Lower lobe of right lung (tissue), 2 donors: ENCODE data around the gene CCDC90B. TPM values are rescaled to one million over a fixed set of nuclear protein-coding genes. Genes with fewer than 3 reads are reported as not detected.
"Not testable (repeated sequence)": the region's sequence is repeated elsewhere in the genome, so short reads cannot be mapped to it uniquely, and the experiment has no call there.

ENCODE experiments used
- ATAC-seq, 2 donors: fragments of 200-7000 bp; cut with Tn5 transposase; one replicate each; pipeline ENCODE4 v1.9.1; 2020 to 2022; ENCODE audit warnings: mild to moderate bottlenecking in 2 of 2, moderate library complexity in 2 of 2
- DNase-seq: peaks from one replicate; pipeline ENCODE4 v3.0.0-alpha.2; 2020
- H3K27ac ChIP-seq: fragments of 200-600 bp; one replicate; pipeline ENCODE4 v1.8.0; 2022
- H3K27me3 ChIP-seq: fragments of 200-600 bp; one replicate; pipeline ENCODE4 v1.8.0; 2022; ENCODE audit warnings: low read depth
- H3K36me3 ChIP-seq: fragments of 200-600 bp; one replicate; pipeline ENCODE4 v1.8.0; 2022; ENCODE audit warnings: mild to moderate bottlenecking
- H3K4me1 ChIP-seq: fragments of 200-600 bp; one replicate; pipeline ENCODE4 v1.8.0; 2022
- H3K4me3 ChIP-seq: fragments of 200-600 bp; one replicate; pipeline ENCODE4 v1.8.0; 2022; ENCODE audit warnings: mild to moderate bottlenecking
- H3K9me3 ChIP-seq: fragments of 200-600 bp; one replicate; pipeline ENCODE4 v1.8.0; 2022
- CTCF ChIP-seq: fragments of 200-600 bp; IDR thresholded peaks from one replicate; pipeline ENCODE4 v1.8.0; 2022; ENCODE audit warnings: antibody characterized with exemption, mild to moderate bottlenecking
- intact Hi-C: fragments of 100-400 bp; cut with DNase I; formaldehyde crosslinking; loops from one replicate; pipeline ENCODE4 v1.11.0; 2022
- total RNA-seq: library from RNA; stranded (reverse); fragmentation: NEBNext Ultra II Directional; extraction: Animal tissue kit (Norgen Biotek cat#: 25700); gene quantifications from one replicate; pipeline ENCODE4 v1.2.1, GENCODE V29; 2021
- donor health status: DM: no; HTN: yes; CAD: no; lungs with severe emphysema.

CCDC90B gene
- total RNA-seq, 1 donor from 2014 or later: 30.0 TPM

GRCh38 chr11:83318931-83319330, 32.8 kb upstream of the CCDC90B start:
- TF ChIP-seq CTCF: no peak
- H3K27ac ChIP-seq: no peak overlapping the region
- no peaks in the 10 kb centered on the region for H3K9me3 ChIP-seq
- ATAC-seq (no peak), DNase-seq (no peak)
- intact Hi-C loops: no loop called here
- no peaks in the 10 kb centered on the region for H3K27me3 ChIP-seq
- H3K36me3 ChIP-seq: no peaks in the 10 kb centered on the region
- H3K4me1 ChIP-seq: no peaks in the 10 kb centered on the region
- no peak overlapping the region for H3K4me3 ChIP-seq

- no peak for ATAC-seq
- no peaks in the 10 kb centered on the region for H3K4me1 ChIP-seq
- H3K4me3 ChIP-seq: no peak overlapping the region
- no peaks in the 10 kb centered on the region for H3K9me3 ChIP-seq
- intact Hi-C loops: no loop called here
- no peak for DNase-seq
- no peak for TF ChIP-seq CTCF
- H3K36me3 ChIP-seq: no peaks in the 10 kb centered on the region
- H3K27me3 ChIP-seq: no peaks in the 10 kb centered on the region
- no peak overlapping the region for H3K27ac ChIP-seq
Observed at GRCh38 chr11:83317757-83318690, 31.9 kb upstream of the CCDC90B start.

- H3K27me3 ChIP-seq, DNase-seq, H3K4me1 ChIP-seq, H3K36me3 ChIP-seq, ATAC-seq, H3K4me3 ChIP-seq, H3K9me3 ChIP-seq, intact Hi-C loops, H3K27ac ChIP-seq: not testable (repeated sequence)
Observed at GRCh38 chr11:83316897-83317268, 30.7 kb upstream of the CCDC90B start.

- intact Hi-C loops, H3K4me3 ChIP-seq, H3K9me3 ChIP-seq, H3K4me1 ChIP-seq, H3K27ac ChIP-seq, H3K36me3 ChIP-seq, DNase-seq, H3K27me3 ChIP-seq, ATAC-seq: not testable (repeated sequence)
Observed at GRCh38 chr11:83316143-83316896, 30.2 kb upstream of the CCDC90B start.

- no peaks in the 10 kb centered on the region for H3K36me3 ChIP-seq
- H3K27me3 ChIP-seq: no peaks in the 10 kb centered on the region
- no peak for TF ChIP-seq CTCF
- ATAC-seq (no peak), DNase-seq (no peak)
- H3K27ac ChIP-seq: no peak overlapping the region
- H3K4me1 ChIP-seq: no peaks in the 10 kb centered on the region
- no peak overlapping the region for H3K4me3 ChIP-seq
- no peaks in the 10 kb centered on the region for H3K9me3 ChIP-seq
- intact Hi-C loops: no loop called here
Observed at GRCh38 chr11:83312430-83312829, 26.3 kb upstream of the CCDC90B start.

- Histone ChIP-seq H3K4me1 (no peaks in the 10 kb centered on the region), H3K36me3 (no peaks in the 10 kb centered on the region), H3K27ac (no peak overlapping the region), H3K27me3 (no peaks in the 10 kb centered on the region), H3K4me3 (no peak overlapping the region), H3K9me3 (no peaks in the 10 kb centered on the region)
- ATAC-seq (no peak), DNase-seq (no peak)
- TF ChIP-seq CTCF: no peak
- intact Hi-C loops: no loop called here
Observed at GRCh38 chr11:83311701-83312100, 25.5 kb upstream of the CCDC90B start.
